B cell (primary cell): ENCODE results near the gene JAKMIP2. TPM values are rescaled to one million over a fixed set of nuclear protein-coding genes. Genes with fewer than 3 reads are reported as not detected.
"Not testable (repeated sequence)": the region's sequence is repeated elsewhere in the genome, so short reads cannot be mapped to it uniquely, and the experiment has no call there.

ENCODE experiments used
- ATAC-seq: fragments of 200-7000 bp; cut with Tn5 transposase; one replicate; pipeline ENCODE4 v1.10.0; 2021; ENCODE audit warnings: low read depth, mild to moderate bottlenecking, moderate number of reproducible peaks, moderate library complexity
- CTCF ChIA-PET: fragments of 350-600 bp; sonication (Branson Sonifier 250); formaldehyde crosslinking; loops from one replicate; lab custom pipeline; 2021; ENCODE audit warnings: antibody characterized with exemption, inconsistent platforms; lab: Charles Lee
- POLR2A ChIA-PET: fragments of 350-600 bp; sonication (Branson Sonifier 250); formaldehyde crosslinking; loops from one replicate; lab custom pipeline; 2021; ENCODE audit warnings: antibody characterized with exemption; lab: Charles Lee
- DNase-seq: peaks from one replicate; pipeline ENCODE4 v3.0.0; 2013
- H2AFZ ChIP-seq: 2 replicates; pipeline ENCODE4 v1.6.1; 2012; ENCODE audit warnings: mild to moderate bottlenecking, low read depth, low read length; ENCODE audit not compliant: insufficient read depth, poor library complexity, severe bottlenecking
- H3K27ac ChIP-seq, 2 donors: 1 replicate in 1 of 2; 2 replicates in 1 of 2; pipeline ENCODE4 v1.5.1; 2012 to 2013; ENCODE audit warnings: low read length in 2 of 2, mild to moderate bottlenecking in 2 of 2, moderate library complexity in 1 of 2
- H3K27me3 ChIP-seq, 4 experiments: fragments of 200-600 bp in 1 of 4; sonication (generic) in 1 of 4; replicated peaks in 1 of 4; 1 replicate in 2 of 4; 2 replicates in 2 of 4; pipeline versions ENCODE4 v1.6.1 to v1.7.0; 2013 to 2016; ENCODE audit warnings: low read length in 3 of 4, mild to moderate bottlenecking in 2 of 4, mixed read lengths in 1 of 4, moderate library complexity in 1 of 4; ENCODE audit not compliant: insufficient read depth in 4 of 4, control insufficient read depth in 3 of 4; ENCODE audit errors: control extremely low read depth in 1 of 4
- H3K36me3 ChIP-seq, 2 experiments: replicated peaks in 1 of 2; 1 replicate in 1 of 2; 2 replicates in 1 of 2; pipeline versions ENCODE4 v1.6.1 to v1.7.1; 2013; ENCODE audit warnings: low read length in 1 of 2; ENCODE audit not compliant: insufficient read depth in 2 of 2, control insufficient read depth in 1 of 2; ENCODE audit errors: control extremely low read depth in 1 of 2, extremely low read depth in 1 of 2
- H3K4me1 ChIP-seq, 2 donors: fragments of 200-600 bp in 1 of 2; sonication (generic) in 1 of 2; 1 replicate in 1 of 2; 2 replicates in 1 of 2; pipeline versions ENCODE4 v1.5.1 to v1.6.1; 2013 to 2017; ENCODE audit warnings: low read length in 2 of 2; ENCODE audit not compliant: control insufficient read depth in 2 of 2, insufficient read depth in 2 of 2
- H3K4me2 ChIP-seq: replicated peaks from 2 replicates; pipeline ENCODE3; 2012; ENCODE audit warnings: mild to moderate bottlenecking, low read depth, low read length; ENCODE audit not compliant: poor library complexity, severe bottlenecking
- H3K4me3 ChIP-seq, 5 experiments: fragments of 200-600 bp in 1 of 5; sonication (generic) in 1 of 5; 1 replicate in 3 of 5; 2 replicates in 2 of 5; pipeline versions ENCODE4 v1.5.1 to v1.7.0; 2011 to 2016; ENCODE audit warnings: low read length in 4 of 5, mild to moderate bottlenecking in 4 of 5, low read depth in 2 of 5, control low read depth in 1 of 5, moderate library complexity in 1 of 5; ENCODE audit not compliant: insufficient read depth in 1 of 5; ENCODE audit errors: control extremely low read depth in 1 of 5, extremely low read depth in 1 of 5
- H3K79me2 ChIP-seq: fragments of 200-600 bp; sonication (generic); one replicate; pipeline ENCODE4 v1.6.0; 2016; ENCODE audit warnings: low read length; ENCODE audit not compliant: control insufficient read depth, insufficient read depth
- H3K9ac ChIP-seq: fragments of 200-600 bp; sonication (generic); 2 replicates; pipeline ENCODE4 v1.6.1; 2017; ENCODE audit warnings: mild to moderate bottlenecking, low read length, moderate library complexity
- H3K9me3 ChIP-seq, 3 donors: one replicate each; pipeline versions ENCODE4 v1.6.1 to v1.7.1; 2013; ENCODE audit warnings: low read length in 2 of 3; ENCODE audit not compliant: control insufficient read depth in 2 of 3, insufficient read depth in 1 of 3; ENCODE audit errors: control extremely low read depth in 1 of 3
- H4K20me1 ChIP-seq: 2 replicates; pipeline ENCODE4 v1.6.0; 2012; ENCODE audit warnings: mild to moderate bottlenecking, low read length; ENCODE audit not compliant: insufficient read depth, control insufficient read depth, poor library complexity, severe bottlenecking
- H3K27ac Mint-ChIP-seq: one replicate; pipeline ENCODE4 v1.8.0; 2021; ENCODE audit warnings: mixed read lengths
- H3K27me3 Mint-ChIP-seq: one replicate; pipeline ENCODE4 v1.8.0; 2021; ENCODE audit warnings: mixed read lengths
- H3K4me1 Mint-ChIP-seq: one replicate; pipeline ENCODE4 v1.8.0; 2021; ENCODE audit warnings: mixed read lengths
- H3K4me3 Mint-ChIP-seq: one replicate; pipeline ENCODE4 v1.8.0; 2021; ENCODE audit warnings: mixed read lengths
- H3K9me3 Mint-ChIP-seq: one replicate; pipeline ENCODE4 v1.8.0; 2022; ENCODE audit warnings: mixed read lengths; ENCODE audit not compliant: insufficient read depth
- EZH2 ChIP-seq: IDR thresholded peaks from 2 replicates; pipeline ENCODE4 v1.6.1; 2012; ENCODE audit warnings: borderline replicate concordance, low read depth, mild to moderate bottlenecking, moderate library complexity, low read length; ENCODE audit not compliant: insufficient read depth, poor library complexity, severe bottlenecking
- WGBS: methylation state at CpG from one replicate; pipeline ENCODE4 v1.1.5; 2013; ENCODE audit warnings: missing lambda C conversion rate; ENCODE audit not compliant: insufficient coverage; 5-methylcytosine and 5-hydroxymethylcytosine counted together
- intact Hi-C: fragments of 100-400 bp; cut with micrococcal nuclease; formaldehyde crosslinking; loops from one replicate; pipeline ENCODE4 v1.10.0; 2022
- polyA plus RNA-seq: library from polyadenylated mRNA; depleted of rRNA; stranded (reverse); fragments of >200 nt; gene quantifications from 2 replicates; pipeline ENCODE4 v1.2.3, GENCODE V29; 2012
- total RNA-seq, 2 donors: library from RNA; stranded (reverse); fragments of 120-200 nt in 1 of 2; gene quantifications; 1 replicate in 1 of 2; 2 replicates in 1 of 2; pipeline versions ENCODE4 v1.2.3 to v1.2.4, GENCODE V29; 2013 to 2022
- TF ChIP-seq, protein P1 (sequence below): fragments of 200-600 bp; IDR thresholded peaks from one replicate; pipeline ENCODE4 v1.8.0; 2022; ENCODE audit warnings: antibody characterized with exemption, mild to moderate bottlenecking

The JAKMIP2 gene
- total and polyA plus RNA-seq, 2 donors (not counting 1 experiment from before 2014, with no cell fraction given) = 0.24 to 4.1 TPM

GRCh38 chr5:147580418-147580817, 202.1 kb downstream of the JAKMIP2 start:
- H3K27me3 ChIP-seq, H3K79me2 ChIP-seq, H3K27ac Mint-ChIP-seq, intact Hi-C loops, H3K4me1 ChIP-seq, H3K9me3 Mint-ChIP-seq, POLR2A ChIA-PET, H3K4me1 Mint-ChIP-seq, H3K36me3 ChIP-seq, H3K4me3 Mint-ChIP-seq, DNase-seq, H2AFZ ChIP-seq, H3K4me3 ChIP-seq, CTCF ChIA-PET, H3K27me3 Mint-ChIP-seq, H3K4me2 ChIP-seq, H3K27ac ChIP-seq, ATAC-seq, H4K20me1 ChIP-seq, H3K9ac ChIP-seq: not testable (repeated sequence)
- 96% methylated on average over 7 of the region's 7 CpGs for WGBS
- peaks cover 0 to 12% (median 0%) of the 10 kb centered on the region in 3 donors for H3K9me3 ChIP-seq

DNA sequence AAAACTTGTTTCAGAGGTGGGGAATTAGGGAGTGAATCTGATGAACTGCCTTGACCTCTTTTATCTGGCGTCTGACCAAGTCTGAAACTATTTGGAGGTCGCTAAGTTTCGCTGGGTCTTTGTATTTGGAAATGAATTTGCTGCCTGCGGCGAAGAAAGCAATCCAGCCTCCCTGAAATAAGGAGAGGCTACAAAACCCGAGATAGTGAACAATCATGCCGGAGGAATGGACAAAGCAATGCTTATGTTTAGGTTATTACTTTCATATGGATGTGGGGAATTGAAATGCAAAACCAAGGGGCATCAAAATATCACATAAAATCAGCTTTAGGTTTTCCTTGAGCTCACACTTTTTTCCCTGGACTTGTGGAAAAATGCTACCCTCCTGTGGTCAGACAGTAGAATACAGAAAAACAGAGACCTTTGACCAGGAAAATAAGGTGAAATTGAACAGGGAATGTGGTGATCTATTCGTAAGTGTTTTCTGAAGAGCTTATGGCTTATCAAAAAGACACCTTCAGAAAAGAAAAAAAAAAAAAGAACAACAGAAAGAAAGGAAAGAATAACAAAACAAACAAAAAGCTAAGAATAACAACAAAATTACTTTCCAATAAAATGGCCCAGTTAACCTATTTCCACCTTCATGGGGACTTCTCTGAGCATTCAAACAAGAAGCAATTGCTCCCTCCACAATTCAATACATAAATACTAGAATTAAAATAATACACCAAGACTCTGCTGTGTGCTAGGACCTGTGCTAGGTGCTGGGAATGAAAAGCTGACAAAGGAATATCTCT, 204.1 kb downstream of the JAKMIP2 start:
- Histone ChIP-seq H3K4me2 (no peak overlapping the region), H3K36me3 (no peaks in the 10 kb centered on the region), H3K9me3 (peaks cover 0 to 12% (median 0%) of the 10 kb centered on the region in 3 donors), H3K4me1 (no peaks in the 10 kb centered on the region), H2AFZ (no peak overlapping the region), H3K79me2 (no peaks in the 10 kb centered on the region), H3K27ac (no peak overlapping the region), H4K20me1 (no peaks in the 10 kb centered on the region), H3K9ac (no peak overlapping the region), H3K4me3 (no peak overlapping the region), H3K27me3 (no peaks in the 10 kb centered on the region)
- DNase-seq = no peak
- 79% methylated on average over 6 of the region's 8 CpGs for WGBS
- H3K27ac Mint-ChIP-seq = no peak overlapping the region
- H3K9me3 Mint-ChIP-seq = peaks cover 2% of the 10 kb centered on the region
- TF ChIP-seq, protein P1, sequence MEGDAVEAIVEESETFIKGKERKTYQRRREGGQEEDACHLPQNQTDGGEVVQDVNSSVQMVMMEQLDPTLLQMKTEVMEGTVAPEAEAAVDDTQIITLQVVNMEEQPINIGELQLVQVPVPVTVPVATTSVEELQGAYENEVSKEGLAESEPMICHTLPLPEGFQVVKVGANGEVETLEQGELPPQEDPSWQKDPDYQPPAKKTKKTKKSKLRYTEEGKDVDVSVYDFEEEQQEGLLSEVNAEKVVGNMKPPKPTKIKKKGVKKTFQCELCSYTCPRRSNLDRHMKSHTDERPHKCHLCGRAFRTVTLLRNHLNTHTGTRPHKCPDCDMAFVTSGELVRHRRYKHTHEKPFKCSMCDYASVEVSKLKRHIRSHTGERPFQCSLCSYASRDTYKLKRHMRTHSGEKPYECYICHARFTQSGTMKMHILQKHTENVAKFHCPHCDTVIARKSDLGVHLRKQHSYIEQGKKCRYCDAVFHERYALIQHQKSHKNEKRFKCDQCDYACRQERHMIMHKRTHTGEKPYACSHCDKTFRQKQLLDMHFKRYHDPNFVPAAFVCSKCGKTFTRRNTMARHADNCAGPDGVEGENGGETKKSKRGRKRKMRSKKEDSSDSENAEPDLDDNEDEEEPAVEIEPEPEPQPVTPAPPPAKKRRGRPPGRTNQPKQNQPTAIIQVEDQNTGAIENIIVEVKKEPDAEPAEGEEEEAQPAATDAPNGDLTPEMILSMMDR = no peak
- TF ChIP-seq EZH2 = no peak
- ChIA-PET POLR2A (no interaction called here), CTCF (no interaction called here)
- no peak overlapping the region for H3K4me3 Mint-ChIP-seq
- H3K27me3 Mint-ChIP-seq = peaks cover 8% of the 10 kb centered on the region
- intact Hi-C loops = no loop called here
- no peaks in the 10 kb centered on the region for H3K4me1 Mint-ChIP-seq
- ATAC-seq = no peak
